ENCODE measurements around the gene ERC2.
A peak's percentile ranks its signal among the peaks of the same experiment; 100 is the strongest.

Gene ERC2

DNA sequence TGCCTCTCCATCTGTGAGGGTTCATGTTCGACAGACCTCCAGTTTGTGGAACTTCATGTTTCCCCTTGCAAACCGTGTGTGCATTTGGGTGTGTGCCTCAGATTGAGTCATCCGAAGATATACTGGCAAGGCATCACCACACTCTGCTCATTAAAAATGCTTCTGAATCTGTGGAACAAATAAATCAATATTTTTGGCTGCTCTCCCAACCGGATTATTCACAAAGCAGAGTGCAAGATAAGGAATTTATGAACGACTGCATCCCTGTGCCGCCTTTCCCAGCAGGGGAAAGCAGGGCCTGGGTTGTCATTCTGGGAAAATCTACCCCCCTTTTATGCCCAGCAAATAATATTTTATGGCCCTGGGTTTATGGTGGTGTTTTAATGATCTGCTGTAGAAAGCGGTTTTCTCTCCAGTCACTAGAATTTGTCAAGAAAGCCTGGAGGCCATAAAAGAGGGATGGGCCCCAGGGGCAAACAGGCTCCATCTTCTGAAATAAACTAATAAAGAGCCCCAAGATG is 976.9 kb downstream of the ERC2 start:
- TF ChIP-seq, protein P1, sequence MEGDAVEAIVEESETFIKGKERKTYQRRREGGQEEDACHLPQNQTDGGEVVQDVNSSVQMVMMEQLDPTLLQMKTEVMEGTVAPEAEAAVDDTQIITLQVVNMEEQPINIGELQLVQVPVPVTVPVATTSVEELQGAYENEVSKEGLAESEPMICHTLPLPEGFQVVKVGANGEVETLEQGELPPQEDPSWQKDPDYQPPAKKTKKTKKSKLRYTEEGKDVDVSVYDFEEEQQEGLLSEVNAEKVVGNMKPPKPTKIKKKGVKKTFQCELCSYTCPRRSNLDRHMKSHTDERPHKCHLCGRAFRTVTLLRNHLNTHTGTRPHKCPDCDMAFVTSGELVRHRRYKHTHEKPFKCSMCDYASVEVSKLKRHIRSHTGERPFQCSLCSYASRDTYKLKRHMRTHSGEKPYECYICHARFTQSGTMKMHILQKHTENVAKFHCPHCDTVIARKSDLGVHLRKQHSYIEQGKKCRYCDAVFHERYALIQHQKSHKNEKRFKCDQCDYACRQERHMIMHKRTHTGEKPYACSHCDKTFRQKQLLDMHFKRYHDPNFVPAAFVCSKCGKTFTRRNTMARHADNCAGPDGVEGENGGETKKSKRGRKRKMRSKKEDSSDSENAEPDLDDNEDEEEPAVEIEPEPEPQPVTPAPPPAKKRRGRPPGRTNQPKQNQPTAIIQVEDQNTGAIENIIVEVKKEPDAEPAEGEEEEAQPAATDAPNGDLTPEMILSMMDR (IDR thresholded peaks at IDR 0.05; ENCODE audit: control insufficient read depth, insufficient read depth, low read depth, low read length, missing control alignments): peak; percentile 5
- no peak overlapping the region for H3K4me3 ChIP-seq (ENCODE audit: control insufficient read depth, low read depth, low read length)
- DNase-seq (ENCODE audit: low read depth): peak; percentile 97

- DNase-seq (ENCODE audit: low read depth): no peak
- H3K4me3 ChIP-seq (ENCODE audit: control insufficient read depth, low read depth, low read length): no peak overlapping the region
- TF ChIP-seq, protein P1 (IDR thresholded peaks at IDR 0.05; ENCODE audit: control insufficient read depth, insufficient read depth, low read depth, low read length, missing control alignments): no peak
Measured at GRCh38 chr3:55490276-55490913, 977.9 kb downstream of the ERC2 start.

GRCh38 chr3:55489798-55490132 is 978.5 kb downstream of the ERC2 start:
- no peak for DNase-seq (ENCODE audit: low read depth)
- no peak overlapping the region for H3K4me3 ChIP-seq (ENCODE audit: control insufficient read depth, low read depth, low read length)
- TF ChIP-seq, protein P1 (IDR thresholded peaks at IDR 0.05; ENCODE audit: control insufficient read depth, insufficient read depth, low read depth, low read length, missing control alignments): no peak

GRCh38 chr3:55488398-55489055 is 979.7 kb downstream of the ERC2 start:
- TF ChIP-seq, protein P1 (IDR thresholded peaks at IDR 0.05; ENCODE audit: control insufficient read depth, insufficient read depth, low read depth, low read length, missing control alignments): no peak
- H3K4me3 ChIP-seq (ENCODE audit: control insufficient read depth, low read depth, low read length): peak overlapping the region; percentile 68
- peak; percentile 80 for DNase-seq (ENCODE audit: low read depth)

GRCh38 chr3:55487381-55488241 is 980.7 kb downstream of the ERC2 start:
- no peak for DNase-seq (ENCODE audit: low read depth)
- TF ChIP-seq, protein P1 (IDR thresholded peaks at IDR 0.05; ENCODE audit: control insufficient read depth, insufficient read depth, low read depth, low read length, missing control alignments): no peak
- H3K4me3 ChIP-seq (ENCODE audit: control insufficient read depth, low read depth, low read length): peak overlapping the region; percentile 68

GRCh38 chr3:55486857-55487380 is 981.3 kb downstream of the ERC2 start, which contains the start of gene WNT5A:
Gene WNT5A (minus strand): TSS chr3:55487306. CDS start chr3:55486985, 321 bp downstream.
- no peak for DNase-seq (ENCODE audit: low read depth)
- H3K4me3 ChIP-seq (ENCODE audit: control insufficient read depth, low read depth, low read length): peak within 1 kb of the TSS; percentile 68
- TF ChIP-seq, protein P1 (IDR thresholded peaks at IDR 0.05; ENCODE audit: control insufficient read depth, insufficient read depth, low read depth, low read length, missing control alignments): no peak

All from AG09309 (cell line).